Gastrocnemius medialis (tissue), 4 donors: ENCODE data around the gene PAM16. TPM values are rescaled to one million over a fixed set of nuclear protein-coding genes. Genes with fewer than 3 reads are reported as not detected.
A peak's percentile ranks its signal among the peaks of the same experiment; 100 is the strongest.

Experiments used
- ATAC-seq, 2 donors: fragments of 150-250 bp; one replicate each; pipeline ENCODE4 v1.9.1; 2016
- DNase-seq, 2 donors: peaks; one replicate each; pipeline ENCODE4 v3.0.0-alpha.2; 2019
- H3K27ac ChIP-seq, 4 donors: fragments of 200-600 bp; sonication (generic); 1 replicate in 1 of 4; 2 replicates in 3 of 4; pipeline ENCODE4 v1.5.1; 2016 to 2018; ENCODE audit warnings: mild to moderate bottlenecking in 2 of 4, moderate library complexity in 1 of 4
- H3K27me3 ChIP-seq, 3 donors: fragments of 200-600 bp; sonication (generic) in 2 of 3; 1 replicate in 1 of 3; 2 replicates in 2 of 3; pipeline versions ENCODE4 v1.5.1 to v1.6.0; 2016 to 2019; ENCODE audit warnings: mild to moderate bottlenecking in 1 of 3, moderate library complexity in 1 of 3
- H3K36me3 ChIP-seq, 2 donors: fragments of 200-600 bp; sonication (generic) in 1 of 2; one replicate each; pipeline ENCODE4 v1.5.1; 2017 to 2018
- H3K4me1 ChIP-seq, 2 donors: fragments of 200-600 bp; sonication (generic) in 1 of 2; one replicate each; pipeline ENCODE4 v1.5.1; 2016 to 2017; ENCODE audit warnings: mild to moderate bottlenecking in 2 of 2
- H3K4me3 ChIP-seq, 4 donors: fragments of 200-600 bp; sonication (generic) in 3 of 4; 1 replicate in 1 of 4; 2 replicates in 3 of 4; pipeline ENCODE4 v1.5.1; 2016 to 2019; ENCODE audit warnings: mild to moderate bottlenecking in 2 of 4
- H3K9me3 ChIP-seq, 3 donors: fragments of 200-600 bp; sonication (generic) in 2 of 3; 1 replicate in 1 of 3; 2 replicates in 2 of 3; pipeline ENCODE4 v1.5.1; 2016 to 2019
- CTCF ChIP-seq, 5 experiments: fragments of 450-650 bp in 3 of 5; fragments of 200-600 bp in 2 of 5; sonication (generic) in 2 of 5; IDR thresholded peaks in 4 of 5; conservative IDR thresholded peaks in 1 of 5; 1 replicate in 4 of 5; 2 replicates in 1 of 5; pipeline ENCODE4 v1.5.1; 2016 to 2019; ENCODE audit warnings: antibody characterized with exemption in 5 of 5, mild to moderate bottlenecking in 3 of 5, moderate library complexity in 3 of 5
- POLR2A ChIP-seq, 2 donors: fragments of 450-650 bp; IDR thresholded peaks; one replicate each; pipeline ENCODE4 v1.6.1; 2017; ENCODE audit warnings: antibody characterized with exemption in 2 of 2, mild to moderate bottlenecking in 2 of 2, moderate library complexity in 2 of 2
- in situ Hi-C, 4 donors: fragments of 200-750 bp; cut with MboI; loops; one replicate each; pipeline versions ENCODE4 v1.15.0 to v1.8.0; 2017; ENCODE audit warnings: low sequenced_read_pairs in 4 of 4
- intact Hi-C: fragments of 100-400 bp; cut with DNase I; formaldehyde crosslinking; loops from one replicate; pipeline ENCODE4 v1.15.1; 2023; ENCODE audit warnings: low total_unique reads
- total RNA-seq, 4 donors: library from RNA; depleted of rRNA; stranded (reverse); fragments of >200 nt; gene quantifications; one replicate each; pipeline versions ENCODE4 v1.1.0 to v1.2.3, GENCODE V29; 2016

PAM16 gene
- total RNA-seq, 4 donors from 2014 or later = 112 to 174 (median 132) TPM

- H3K4me3 ChIP-seq = no peak overlapping the region
- peak overlapping the region; percentile 61 to 80 (median 74) for H3K27ac ChIP-seq
- H3K36me3 ChIP-seq = no peaks in the 10 kb centered on the region
- TF ChIP-seq POLR2A (IDR thresholded peaks at IDR 0.05) = no peak
- no peak for TF ChIP-seq CTCF (IDR thresholded peaks at IDR 0.05 in 4 of 5, conservative IDR thresholded peaks at IDR 0.05 in 1 of 5)
- DNase-seq (no peak), ATAC-seq (no peak)
- intact Hi-C loops (no loop called here), in situ Hi-C loops (no loop called here)
- H3K27me3 ChIP-seq = no peaks in the 10 kb centered on the region
- peaks cover 13 to 46% of the 10 kb centered on the region in 2 donors for H3K4me1 ChIP-seq
- no peaks in the 10 kb centered on the region for H3K9me3 ChIP-seq
These were observed 27.9 kb downstream of the PAM16 start for GRCh38 chr16:4323071-4323844.

GRCh38 chr16:4322121-4323052 lies 28.7 kb downstream of the PAM16 start:
- DNase-seq = no peak
- intact Hi-C loops = no loop called here
- TF ChIP-seq POLR2A (IDR thresholded peaks at IDR 0.05) (no peak), CTCF (IDR thresholded peaks at IDR 0.05 in 4 of 5, conservative IDR thresholded peaks at IDR 0.05 in 1 of 5) (no peak)

GRCh38 chr16:4321286-4322120 lies 29.6 kb downstream of the PAM16 start:
- intact Hi-C loops (no loop called here), in situ Hi-C loops (no loop called here)
- no peak for DNase-seq

More at GRCh38 chr16:4322121-4323052, 28.7 kb downstream of the PAM16 start:
- in situ Hi-C loops = no loop called here
- no peaks in the 10 kb centered on the region for H3K9me3 ChIP-seq
- no peaks in the 10 kb centered on the region for H3K36me3 ChIP-seq
- H3K27ac ChIP-seq = peak overlapping the region in 1 of 4 donors; percentile 80
- H3K4me3 ChIP-seq = no peak overlapping the region
- H3K27me3 ChIP-seq = peaks cover 0 to 1% (median 0%) of the 10 kb centered on the region in 3 donors
- H3K4me1 ChIP-seq = peaks cover 17 to 48% of the 10 kb centered on the region in 2 donors
- no peak for ATAC-seq

More at GRCh38 chr16:4321286-4322120, 29.6 kb downstream of the PAM16 start:
- Histone ChIP-seq H3K9me3 (no peaks in the 10 kb centered on the region), H3K4me1 (peaks cover 24 to 52% of the 10 kb centered on the region in 2 donors), H3K4me3 (no peak overlapping the region), H3K27ac (peak overlapping the region; percentile 45 to 79 (median 70)), H3K36me3 (no peaks in the 10 kb centered on the region), H3K27me3 (peaks cover 2 to 8% (median 8%) of the 10 kb centered on the region in 3 donors)
- TF ChIP-seq CTCF (IDR thresholded peaks at IDR 0.05 in 4 of 5, conservative IDR thresholded peaks at IDR 0.05 in 1 of 5) (no peak), POLR2A (IDR thresholded peaks at IDR 0.05) (no peak)
- no peak for ATAC-seq
